HG03103 (cell line): ENCODE measurements around the gene UNC50.

Experiments used
- ATAC-seq: cut with Tn5 transposase; IDR thresholded peaks from one replicate; pipeline ENCODE4 v1.9.1; 2021; ENCODE audit warnings: low read depth; ENCODE audit not compliant: unreplicated experiment

Gene UNC50, protein sequence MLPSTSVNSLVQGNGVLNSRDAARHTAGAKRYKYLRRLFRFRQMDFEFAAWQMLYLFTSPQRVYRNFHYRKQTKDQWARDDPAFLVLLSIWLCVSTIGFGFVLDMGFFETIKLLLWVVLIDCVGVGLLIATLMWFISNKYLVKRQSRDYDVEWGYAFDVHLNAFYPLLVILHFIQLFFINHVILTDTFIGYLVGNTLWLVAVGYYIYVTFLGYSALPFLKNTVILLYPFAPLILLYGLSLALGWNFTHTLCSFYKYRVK

DNA sequence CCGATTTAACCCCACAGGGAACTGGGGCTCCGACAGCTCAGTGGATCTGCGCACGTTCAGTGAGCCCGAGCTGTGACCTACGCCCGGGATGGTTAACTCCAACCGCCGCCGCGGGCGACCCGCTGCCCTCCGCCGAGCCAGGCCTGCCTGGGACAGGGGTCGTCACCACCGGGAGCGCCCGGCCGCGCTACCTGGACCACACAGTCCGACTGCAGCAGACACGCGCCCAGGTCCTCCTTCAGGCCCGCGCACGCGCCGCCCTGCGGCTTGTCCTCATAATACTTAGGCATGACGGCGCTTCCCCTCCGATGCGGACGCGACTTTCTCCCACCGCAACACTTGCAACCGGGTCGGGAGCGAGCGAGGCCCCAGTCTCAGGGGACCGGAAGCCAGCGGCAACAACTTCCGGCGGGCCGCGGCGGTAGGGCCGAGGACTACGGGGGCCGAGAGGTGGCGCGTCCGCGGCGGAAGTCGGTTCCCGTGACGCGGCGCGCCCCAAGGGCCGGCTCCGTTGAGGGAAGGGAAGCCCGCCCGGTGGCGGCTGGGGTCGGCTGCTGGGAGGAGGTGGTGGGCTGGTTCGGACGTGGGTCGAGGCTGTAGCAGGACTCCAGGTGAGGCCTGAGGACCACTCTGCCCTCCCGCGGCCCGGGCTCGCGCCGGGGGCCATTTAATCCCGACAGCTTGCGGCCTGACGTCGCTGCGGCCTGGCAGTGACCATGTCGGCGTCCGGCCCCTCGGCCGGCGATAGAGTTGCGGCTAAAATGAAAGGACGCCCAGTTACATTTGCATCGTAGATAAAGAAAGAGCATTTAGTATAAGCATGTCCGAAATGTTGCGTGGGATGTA, at the start of gene UNC50, which contains the start of gene COA5:
UNC50 (plus strand) TSS at position 474 of the 846 bp plus-strand sequence. CDS start 1,171 bp downstream, outside the sequence.
COA5 (minus strand) TSS at position 397 of the 846 bp plus-strand sequence; CDS start at position 290, 107 bp downstream.
- peak; percentile 83 for ATAC-seq

DNA sequence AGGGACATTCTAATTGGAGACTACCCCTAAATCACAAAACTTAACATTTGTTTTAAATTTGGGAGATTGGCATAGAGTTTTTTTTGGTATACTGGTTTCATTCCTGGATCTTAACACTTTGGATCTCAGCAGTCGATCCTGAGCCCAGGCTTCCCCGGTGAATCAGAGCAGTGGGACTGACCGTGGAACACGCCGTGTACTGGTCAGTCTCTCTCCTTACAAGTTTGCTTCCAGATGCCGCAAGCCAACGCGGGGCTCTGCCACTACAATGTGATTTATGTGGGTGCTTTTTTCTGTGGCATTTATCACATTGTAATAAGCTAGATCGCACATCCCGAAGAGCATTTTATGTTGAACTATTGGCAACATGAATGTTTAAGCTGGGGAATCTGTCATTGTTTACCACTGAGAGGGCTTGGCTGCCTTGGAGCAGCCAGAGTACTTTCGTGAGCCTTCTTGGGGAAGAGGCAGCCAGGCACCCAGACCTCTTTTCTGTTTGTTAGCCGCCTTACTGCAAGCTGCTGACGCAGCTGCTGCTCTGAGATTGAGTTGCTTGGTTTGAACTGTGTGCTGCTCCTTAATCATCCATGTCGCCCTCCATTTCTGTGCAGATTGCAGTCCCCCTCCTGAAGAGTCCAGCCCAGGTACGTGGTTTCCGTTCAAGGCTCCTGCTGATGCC, 49.4 kb upstream of the UNC50 start:
- ATAC-seq, result no peak

DNA sequence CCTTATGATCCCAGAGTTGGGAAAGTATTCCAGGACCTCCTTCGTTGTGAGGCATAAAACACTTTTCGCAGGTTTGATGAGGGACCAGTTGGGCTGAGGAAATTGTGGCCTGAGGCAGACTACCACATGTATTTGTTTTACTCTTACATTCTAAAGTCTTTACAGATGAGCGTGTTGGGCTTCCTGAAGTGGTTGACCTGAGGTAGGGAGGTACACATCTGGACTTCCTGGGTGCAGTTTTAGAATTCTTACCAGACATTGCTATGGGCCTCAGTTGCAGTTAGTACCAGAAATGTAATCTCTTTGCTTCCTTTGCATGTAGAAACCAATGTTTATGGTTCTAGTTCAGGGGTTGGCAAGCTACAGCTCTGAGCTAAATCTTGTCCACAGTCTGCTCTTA, 48.8 kb upstream of the UNC50 start:
- no peak for ATAC-seq

DNA sequence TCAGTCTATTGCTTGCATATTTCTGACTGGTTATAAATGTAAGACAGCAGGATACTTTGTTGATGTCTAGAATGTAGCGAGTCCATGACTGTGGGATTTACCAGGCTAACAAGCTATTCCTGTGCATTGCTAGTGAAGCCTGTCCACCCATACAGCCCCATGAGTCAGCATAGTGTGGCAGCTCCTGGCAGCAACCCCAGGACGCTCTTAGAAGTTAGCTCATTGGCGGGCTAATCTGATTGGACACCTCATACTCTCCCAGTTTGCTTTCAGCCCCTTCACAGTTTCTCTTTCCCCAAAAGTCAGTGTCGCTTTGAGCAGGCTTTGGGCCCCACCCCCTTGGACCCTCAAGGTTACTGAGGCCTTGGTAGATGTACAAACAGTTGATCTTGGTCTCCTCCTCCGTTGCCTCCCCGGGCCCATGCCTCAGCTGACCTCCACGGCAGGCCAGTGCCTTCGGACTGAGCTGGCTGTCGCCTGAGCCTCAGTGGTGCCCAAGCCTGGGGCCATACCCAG, 48.1 kb upstream of the UNC50 start:
- ATAC-seq, result no peak

DNA sequence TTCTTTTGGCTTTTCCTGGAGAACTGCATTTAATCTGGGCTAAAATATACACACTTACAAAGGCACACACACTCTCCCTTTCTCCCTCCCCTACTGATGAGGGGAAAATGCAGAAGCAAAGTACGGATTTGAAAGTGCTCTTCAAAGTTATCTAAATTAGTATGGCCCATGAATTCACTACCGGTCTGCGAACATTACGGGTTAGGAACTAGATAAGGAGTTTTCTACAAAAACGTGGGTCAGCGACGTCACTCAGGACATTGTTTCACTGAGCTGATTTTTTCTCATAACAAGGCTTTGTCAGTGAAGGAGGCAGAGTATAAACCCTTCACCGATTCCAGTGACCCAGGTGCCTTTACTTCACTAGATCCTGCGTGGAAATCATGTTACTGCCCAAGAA, 47.4 kb upstream of the UNC50 start:
- no peak for ATAC-seq

DNA sequence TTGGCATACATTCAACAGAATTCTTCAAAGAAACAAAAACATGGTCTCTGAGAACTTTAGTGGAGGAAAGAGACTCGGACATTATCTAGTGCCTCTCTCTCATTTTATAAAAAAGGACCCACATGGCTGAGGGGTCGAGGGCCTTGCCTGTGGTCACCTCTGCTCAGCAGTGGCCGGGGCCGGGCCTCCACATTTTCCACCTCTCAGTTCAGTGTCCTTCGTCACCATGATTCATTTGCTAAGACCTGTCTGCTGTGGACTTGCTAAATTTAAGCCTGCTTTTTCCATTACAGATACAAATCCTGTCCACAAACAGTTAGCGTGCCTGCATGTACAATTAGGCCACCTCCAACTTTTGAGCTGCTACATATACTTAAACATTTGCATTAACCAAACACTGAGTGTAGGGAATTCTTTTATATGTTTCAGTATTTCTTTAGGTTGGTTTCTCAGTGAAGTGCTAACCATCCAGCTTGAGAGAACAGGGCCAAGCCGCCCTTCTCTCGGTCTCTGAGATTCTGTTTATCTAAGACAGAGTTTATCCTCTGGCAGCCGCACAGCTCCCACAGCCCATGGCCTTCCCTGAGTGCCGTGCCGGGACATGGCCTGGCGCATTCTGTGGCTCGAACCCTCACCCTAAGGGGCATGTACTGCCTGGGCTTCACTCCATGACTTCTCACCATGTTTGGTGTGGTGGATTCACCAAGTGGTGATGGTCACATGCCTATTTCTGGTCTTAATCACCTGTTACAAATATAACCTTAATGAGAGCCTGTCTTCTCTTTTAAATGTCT, 46.3 kb upstream of the UNC50 start:
- no peak for ATAC-seq

DNA sequence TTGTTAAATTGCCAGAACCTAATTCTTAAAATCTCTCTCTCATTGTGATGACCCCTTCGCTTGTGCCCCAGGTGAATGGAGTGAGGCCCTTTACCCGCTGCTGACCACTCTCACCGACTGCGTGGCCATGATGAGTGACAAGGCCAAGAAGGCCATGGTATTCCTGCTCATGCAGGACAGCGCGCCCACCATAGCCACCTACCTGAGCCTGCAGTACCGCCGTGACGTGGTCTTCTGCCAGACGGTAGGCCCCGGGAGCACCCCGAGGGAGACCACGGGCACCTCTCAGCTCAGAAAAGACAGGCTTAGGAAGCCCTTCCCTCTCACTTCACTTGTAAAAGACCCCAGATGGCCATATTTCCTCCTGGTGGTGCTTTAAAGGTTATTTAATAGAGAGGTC, 45.0 kb upstream of the UNC50 start:
- ATAC-seq, result no peak

DNA sequence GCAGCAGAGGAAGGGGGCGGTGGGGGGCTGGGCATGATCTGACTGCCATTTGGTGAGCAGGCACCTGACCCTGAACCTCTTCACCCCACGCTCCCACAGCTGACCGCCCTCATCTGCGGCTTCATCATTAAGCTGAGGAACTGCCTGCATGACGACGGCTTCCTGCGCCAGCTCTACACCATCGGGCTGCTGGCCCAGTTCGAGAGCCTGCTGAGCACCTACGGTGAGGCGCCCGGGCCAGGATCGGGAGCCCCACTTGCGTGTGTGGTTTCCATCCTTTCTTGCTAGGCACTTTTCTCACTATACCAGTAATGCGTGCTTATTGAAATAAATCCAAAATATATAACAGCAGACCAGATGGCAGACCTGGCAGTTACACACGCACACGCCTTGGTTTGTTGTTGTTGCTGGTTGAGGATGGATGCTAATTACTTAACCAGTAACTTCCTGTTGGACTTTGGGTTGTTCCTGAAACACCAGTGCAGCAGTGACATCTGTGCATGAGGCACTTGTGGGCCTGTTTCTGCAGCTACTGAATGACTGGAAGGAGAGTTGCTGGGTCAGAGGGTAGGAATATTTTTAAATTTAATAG, 43.8 kb upstream of the UNC50 start:
- ATAC-seq, result no peak

DNA sequence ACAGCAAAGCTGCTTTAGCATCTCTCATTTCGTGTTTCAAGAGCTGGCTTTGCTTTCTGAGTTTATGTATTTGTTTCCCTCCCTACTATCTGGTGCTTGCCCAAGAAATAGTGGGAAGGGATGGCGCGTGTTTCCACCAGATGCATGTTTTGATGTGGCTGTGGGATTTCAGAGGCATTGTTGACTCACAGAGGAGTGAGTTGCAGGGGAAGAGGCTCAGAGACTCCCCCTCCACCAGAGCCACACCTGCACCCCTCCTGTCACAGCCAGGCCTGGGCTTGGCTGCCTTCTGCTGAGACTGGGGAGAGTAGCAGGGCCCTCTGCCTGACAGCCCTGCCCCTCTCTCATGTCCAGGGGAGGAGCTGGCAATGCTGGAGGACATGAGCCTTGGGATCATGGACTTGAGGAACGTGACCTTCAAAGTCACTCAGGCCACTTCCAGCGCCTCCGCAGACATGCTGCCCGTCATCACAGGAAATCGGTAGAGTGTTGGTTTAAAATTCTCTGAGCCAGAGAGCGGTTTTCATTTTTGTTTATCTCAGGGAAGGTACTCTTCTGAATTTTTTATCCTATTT, 43.0 kb upstream of the UNC50 start:
- ATAC-seq, result no peak

DNA sequence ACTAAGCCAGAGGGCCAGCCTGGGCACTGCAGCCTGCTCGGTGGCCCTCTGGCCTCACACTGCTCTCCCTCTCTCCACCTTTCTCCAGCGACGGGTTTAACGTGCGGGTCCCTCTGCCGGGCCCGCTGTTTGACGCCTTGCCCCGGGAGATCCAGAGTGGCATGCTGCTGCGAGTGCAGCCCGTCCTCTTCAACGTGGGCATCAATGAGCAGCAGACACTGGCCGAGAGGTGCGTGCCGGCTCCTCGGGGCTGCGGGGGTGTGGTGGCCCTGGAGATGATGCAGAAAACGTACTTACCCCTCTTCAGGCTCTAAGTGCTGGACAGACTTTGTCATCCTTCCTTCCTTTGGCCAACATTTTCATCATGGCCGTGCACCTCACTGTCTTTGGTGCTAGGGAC, 42.4 kb upstream of the UNC50 start:
- ATAC-seq, result no peak

DNA sequence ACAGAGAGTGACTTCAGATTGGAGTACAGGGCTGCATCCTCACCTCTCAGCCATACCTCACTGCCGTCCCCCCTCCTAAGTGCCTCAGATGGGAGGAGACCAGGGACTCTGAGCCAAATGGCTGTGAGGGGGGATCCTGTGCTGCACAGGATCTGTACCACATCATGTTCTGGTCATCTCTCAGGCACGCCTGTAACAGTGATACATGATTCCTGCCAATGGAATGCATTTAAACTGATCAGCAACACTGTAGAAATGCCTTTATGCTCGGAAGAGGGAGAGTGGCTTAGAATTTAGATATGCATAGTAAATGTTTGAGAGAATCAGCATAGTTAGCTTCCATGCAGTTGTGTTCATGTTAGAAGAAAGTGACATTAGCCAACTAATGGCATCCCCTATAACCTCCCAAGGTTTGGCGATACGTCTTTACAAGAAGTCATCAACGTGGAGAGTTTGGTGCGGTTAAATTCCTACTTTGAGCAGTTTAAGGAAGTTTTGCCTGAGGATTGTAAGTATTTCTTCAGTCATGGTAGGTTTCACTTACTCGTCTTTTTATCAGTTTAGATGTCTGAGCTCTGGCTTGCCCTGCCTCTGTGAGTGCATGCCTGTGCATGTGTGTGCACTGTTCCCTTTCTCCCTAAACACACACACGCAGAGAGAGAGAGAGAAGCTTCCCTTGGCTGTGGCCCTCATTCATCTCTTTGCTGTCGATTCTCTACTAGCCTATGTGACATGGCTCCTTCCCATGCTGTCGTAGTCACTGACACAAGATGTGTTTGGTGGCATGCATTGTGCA, 40.0 kb upstream of the UNC50 start:
- ATAC-seq, result no peak

DNA sequence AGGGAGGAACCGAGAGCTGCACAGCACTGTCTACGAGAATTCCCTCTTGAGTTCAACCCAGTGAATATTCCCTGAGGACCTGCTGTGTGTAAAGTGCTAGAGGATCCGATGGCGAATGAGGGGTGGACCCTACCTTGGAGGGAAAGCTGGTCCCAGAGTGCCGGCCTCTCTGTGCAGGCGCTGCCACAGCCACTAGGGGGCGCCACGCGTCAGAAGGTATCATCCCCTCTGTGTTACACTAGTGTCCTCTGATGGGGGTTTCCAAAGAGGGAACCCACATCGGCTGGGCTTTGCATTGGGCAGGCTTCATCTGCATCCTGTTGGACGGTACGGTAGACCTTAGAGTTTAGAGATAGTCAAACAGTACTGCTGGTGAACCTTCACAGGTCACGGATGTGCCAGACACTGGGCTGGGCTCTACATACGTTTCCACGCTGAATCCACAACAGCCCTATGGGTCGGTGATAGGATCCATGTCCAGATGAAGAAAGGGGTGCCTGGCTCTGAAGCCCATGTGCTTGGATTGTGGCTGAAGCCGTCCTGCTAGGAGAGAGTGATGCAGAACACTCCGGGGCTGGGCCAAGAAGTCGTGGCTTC, 39.1 kb upstream of the UNC50 start:
- ATAC-seq, result no peak

DNA sequence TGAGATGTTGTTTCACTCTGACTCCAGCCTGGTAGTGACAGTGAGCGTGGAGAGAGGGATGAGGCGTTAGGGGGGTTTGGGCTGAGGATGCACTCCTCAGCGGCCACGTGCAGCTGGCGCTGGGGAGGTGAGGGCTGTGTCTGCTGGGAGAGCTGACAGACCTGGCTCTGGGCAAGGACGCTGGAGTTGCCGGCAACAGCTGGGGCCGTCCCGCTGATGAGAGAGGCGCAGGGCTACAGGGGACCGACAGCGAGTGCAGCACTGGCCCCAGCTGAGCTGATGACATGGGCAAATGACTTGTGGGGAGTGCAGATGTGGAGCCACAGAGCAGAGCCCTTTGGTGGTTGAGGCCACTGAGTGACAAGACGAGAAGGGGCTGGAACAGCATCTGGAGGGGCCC, 38.5 kb upstream of the UNC50 start:
- ATAC-seq, result no peak

DNA sequence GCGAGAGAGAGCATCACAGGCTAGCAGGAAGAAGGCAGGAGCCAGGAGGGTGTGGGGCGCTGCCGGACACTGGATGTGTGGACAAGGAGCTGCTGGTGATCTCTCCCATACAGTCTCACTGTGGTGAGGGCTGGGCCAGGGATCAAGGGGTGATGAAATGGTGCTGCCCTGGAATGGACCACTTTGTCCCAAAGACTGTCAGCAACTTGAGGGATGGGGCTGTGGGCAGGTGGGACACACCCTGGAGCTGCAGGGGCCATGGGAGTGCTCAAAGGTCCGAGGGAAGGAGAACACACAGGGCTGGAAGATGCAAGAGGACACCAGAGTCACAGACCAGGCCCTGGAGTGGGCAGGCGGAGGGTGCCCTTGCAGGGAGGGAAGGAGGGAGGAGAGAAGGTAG, 38.0 kb upstream of the UNC50 start:
- ATAC-seq, result no peak

DNA sequence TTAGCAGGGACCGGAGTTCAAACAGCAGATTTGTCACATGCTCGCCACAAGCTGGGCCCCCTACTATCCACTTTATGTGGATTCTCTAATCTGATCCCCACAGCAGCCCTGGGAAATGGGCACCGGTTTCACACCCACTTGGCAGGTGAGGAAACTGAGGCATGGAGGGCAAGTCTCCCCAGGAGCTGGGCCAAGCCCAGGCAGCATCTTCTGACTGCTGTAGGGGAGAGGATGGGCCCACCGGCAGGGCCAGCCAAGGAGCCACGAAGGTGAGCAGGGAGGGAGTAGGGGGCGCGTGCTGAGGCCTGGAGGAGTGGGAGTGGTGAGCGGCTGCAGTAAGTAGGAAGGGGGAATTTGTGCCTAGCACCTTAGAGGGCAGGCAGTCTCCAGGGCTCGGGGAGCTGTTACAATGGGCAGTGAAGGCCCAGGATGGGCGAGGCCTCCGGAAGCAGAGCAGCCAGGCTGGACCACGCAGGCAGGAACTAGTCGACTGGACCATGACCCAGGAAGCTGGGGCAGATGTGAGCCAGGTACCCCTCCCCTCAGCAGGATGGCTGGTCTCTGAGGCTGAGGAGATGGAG, 37.2 kb upstream of the UNC50 start:
- ATAC-seq, result no peak

DNA sequence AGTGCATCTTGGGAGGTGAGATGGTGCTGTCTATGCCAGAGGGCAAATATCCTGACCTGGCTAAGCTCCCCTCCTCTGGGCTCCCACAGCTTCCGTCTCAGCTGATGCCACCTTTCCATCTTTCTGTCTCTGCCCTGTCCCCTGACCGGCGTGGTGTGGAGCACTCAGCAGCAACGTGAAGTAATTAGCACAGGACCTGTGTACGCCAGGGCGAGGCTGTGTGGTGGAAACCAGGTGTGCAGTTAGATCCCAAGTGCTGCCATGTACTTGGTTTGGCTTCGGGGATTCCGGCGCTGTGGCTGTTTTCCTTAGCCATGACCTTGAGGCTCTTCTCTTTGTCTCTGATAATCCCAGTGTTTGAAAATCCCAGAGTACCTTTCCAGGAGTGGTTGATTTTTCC, 36.6 kb upstream of the UNC50 start:
- no peak for ATAC-seq

DNA sequence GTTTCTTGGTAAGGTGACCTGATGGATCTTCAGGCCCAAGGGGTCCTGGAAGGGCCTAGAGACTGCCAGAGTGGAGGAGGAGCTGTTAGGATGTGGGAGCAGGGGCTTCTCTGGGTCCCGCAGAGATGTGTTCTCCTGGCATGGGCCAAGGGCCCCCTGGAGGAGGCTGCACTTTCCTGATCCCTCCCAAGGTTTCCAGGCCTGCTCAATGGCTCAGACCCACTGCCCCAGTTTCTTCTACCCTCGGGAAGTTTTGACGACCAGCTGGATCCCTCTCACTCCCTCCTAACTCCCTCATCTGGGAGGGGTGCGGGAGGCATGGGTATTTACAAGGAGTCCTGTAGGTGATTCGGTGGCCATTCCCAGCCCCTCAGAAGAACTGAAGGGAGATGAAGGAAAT, 36.2 kb upstream of the UNC50 start:
- ATAC-seq, result no peak

DNA sequence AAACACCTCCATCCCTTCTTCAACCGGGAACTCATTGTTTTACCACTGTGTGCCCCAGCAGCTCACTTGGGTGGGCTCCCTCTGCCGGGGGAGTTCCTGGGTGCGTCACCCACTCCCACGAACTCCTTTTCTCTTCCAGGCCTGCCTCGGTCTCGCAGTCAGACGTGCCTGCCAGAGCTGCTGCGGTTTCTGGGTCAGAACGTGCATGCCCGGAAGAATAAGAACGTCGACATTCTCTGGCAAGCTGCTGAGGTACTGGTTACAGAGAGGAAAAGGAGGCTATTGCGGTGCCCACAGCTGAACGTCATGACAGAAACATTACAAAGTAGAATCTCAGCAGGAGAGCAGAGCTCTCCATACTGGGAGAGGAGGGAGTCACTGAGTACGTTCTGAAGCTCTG, 35.7 kb upstream of the UNC50 start:
- ATAC-seq, result no peak
